G401.6 (cell line): ENCODE measurements around the gene KIAA0825.
"Not testable (repeated sequence)": the region's sequence is repeated elsewhere in the genome, so short reads cannot be mapped to it uniquely, and the experiment has no call there.

Source experiments
- FAIRE-seq: peaks from 2 replicates; lab custom pipeline; 2012; peaks lifted over from hg19 to GRCh38; lab: Jason Lieb, UNC

The KIAA0825 gene

DNA sequence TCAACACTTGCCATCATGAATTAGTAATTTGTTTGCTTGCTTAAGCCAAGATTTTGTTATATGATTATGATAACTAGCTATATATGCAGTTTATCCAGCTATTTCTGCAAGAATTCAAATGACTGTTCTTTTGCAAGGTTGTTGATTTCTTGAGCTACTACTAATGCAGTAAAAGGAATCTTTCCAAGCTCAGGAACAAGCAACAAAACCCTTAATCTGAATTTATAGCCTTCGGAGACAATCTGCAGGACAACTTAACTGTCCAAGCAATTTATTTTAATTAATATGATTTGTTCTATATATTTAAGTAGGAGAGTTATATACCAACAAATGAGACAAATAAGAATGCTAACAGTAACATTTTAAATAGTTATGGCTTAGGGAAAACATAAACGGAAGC, 450.3 kb downstream of the KIAA0825 start:
- FAIRE-seq, result no peak

DNA sequence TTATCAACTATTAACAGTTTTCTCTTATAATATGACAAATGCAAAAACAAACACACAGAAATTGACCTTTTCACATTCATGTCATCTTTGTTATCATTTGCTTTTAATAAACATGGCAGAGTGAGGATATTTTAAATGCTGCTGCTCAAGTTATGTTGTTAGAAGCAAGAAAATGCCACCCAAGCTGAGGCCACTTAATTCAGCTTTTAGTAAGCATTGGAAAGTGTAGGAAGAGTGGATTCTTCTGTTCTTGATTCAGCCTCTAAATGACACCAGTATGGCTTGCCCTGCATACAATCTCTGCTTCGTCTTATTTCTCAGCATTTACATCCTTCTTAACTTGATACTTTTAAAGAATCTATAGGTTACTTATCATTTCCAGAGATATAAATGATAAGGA, 456.6 kb downstream of the KIAA0825 start:
- FAIRE-seq, result no peak

DNA sequence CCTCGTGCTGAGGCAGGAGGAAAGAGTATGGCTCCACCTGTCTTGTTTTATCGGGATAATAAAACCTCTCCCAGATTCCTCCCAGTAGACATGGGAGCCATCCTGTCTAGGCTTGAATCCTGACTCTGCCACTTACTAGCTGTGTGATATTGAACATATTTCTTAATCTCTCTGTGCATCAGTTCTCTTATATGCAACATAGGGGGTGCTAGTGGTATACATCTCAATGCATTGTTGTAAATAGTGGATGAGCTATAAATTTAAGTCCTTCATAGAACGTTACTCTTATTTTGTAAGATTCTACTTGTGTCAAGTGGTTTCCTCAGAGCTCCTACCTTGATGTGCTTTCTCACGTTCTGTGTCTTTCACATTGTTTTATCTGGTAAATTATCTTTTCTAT, 459.3 kb downstream of the KIAA0825 start:
- no peak for FAIRE-seq

DNA sequence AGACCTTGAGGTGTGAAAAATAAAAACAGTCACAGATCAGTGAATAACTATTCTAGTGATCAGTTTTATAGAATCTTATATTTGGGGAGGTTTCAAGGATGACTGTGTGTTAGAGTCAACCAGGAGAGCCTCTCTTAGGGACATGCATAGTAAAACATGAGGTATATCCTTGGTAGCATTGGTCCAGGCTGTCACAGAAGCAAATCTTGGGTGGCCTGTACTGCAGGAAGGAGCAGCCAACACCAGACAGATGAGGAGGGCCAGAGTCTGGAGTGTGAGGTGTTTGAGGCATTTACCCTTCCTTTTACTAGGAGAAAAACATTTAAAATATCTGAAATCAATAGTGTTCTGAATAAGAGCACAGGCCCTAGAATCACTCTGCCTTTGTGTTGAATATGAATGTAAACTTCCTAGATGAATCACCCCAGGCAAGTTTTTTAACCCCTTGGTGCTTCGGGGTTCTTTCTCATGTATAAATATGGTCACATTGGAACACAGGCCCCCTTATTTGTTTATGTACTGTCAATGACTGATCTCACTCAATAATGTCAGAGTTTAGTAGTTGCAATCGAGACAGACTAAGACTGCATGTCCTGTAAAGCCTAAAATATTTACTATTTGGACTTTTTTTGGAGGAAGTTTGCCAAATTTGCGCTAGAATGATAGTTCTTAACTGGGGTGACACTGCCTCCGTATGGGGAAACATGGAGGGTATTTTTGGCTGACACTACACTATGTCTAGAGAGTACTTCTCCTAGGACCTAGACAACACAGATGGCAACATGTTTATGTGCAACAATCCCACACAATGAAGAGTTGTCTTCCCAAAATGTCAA, 460.5 kb downstream of the KIAA0825 start:
- no peak for FAIRE-seq

DNA sequence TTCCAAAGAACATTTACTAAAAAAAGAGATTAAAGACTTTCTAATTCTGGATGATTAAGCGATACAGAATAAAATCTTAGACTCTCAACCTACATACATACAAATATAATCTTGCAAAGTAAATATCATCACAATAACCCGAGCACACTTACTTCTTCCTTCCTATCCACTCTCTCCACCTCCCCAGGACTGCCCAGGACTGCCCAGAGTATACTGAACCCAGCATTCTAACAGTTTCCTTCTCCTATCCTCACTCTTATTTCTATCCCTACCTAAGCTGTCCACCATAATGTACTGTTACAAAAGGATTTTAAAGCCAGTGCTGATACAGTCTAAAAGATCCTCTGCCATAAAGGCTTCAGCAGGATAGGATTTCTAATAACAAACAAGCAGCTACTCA, 463.7 kb downstream of the KIAA0825 start:
- no peak for FAIRE-seq

DNA sequence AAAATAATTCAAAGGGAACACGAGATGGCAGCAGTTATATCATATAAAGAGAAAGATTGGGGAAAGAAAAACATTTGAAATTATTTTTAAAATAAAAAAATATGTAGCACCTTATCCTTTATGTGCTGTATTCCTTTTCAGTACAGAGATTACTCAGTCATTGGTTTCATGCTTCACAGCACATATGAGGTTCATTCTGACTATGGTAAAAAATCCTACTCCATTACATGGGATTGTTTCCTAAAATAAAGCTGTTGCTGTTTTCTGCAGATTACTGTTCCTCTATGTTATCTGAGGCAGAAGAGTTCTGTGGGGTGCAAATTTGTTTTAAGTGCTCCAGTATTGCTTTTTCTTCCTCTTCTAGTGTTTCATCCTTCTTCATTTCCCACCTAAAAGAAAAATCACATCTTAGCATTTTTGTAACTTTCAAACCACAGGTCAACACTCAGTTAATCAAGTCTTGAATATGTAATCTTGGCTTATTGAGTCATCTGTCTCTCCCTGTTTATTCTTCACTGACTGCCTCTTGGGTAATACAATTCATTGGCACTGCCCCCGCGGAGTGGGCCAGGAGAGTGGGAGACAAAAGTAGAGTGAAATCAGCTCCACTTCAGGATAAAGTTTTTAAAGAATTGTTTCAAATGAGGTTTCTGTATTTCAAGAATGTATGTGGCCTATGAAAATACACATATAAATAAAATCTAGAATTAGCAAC, 464.5 kb downstream of the KIAA0825 start:
- FAIRE-seq, result no peak

DNA sequence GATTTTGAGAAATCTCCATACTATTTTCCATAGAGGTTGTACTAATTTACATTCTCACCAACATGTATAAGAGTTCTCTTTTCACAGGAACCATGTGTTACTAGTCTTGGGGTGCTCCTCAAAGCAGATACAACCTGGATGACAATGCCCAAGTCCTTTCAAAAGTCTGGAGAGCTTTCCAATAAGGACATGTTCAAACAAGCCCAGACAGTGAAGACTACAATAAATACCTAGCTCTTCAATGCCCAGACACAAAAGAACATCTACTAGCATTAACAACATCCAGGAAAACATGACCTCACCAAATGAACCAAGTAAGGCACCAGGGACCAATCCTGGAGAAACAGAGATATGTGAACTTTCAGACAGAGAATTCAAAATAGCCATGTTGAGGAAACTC, 474.8 kb downstream of the KIAA0825 start:
- FAIRE-seq, result not testable (repeated sequence)

DNA sequence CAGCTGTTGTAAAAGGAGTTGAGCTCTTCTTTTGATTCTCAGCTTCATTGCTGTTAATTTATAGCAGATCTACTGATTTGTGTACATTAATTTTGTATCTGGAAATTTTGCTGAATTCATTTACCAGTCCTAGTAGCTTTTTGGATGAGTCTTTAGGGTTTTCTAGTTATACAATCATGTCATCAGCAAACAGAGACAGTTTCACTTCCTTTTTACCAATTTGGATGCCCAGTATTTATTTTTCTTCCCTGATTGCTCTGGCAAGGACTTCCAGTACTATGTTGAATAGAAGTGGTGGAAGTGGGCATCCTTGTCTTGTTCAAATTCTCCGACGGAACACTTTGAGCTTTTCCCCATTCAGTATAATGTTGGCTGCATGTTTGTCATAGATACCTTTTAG, 478.1 kb downstream of the KIAA0825 start:
- FAIRE-seq, result no peak

DNA sequence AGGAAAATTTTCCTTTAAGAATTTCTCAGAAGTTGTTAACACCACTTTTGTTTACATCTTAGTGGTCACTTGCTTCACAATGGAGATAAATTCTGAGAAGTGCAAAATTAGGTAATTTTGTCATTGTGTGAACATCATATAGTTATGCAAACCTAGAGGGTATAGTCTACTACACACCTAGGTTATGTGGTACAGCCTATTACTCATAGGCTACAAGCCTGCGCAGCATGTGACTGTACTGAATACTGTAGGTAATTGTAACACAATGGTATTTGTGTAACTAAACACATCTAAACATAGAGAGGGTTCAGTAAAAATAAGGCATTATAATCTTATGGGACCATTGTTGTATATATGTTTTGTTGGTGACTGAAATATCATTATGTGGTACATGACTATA, 488.3 kb downstream of the KIAA0825 start:
- FAIRE-seq, result no peak

DNA sequence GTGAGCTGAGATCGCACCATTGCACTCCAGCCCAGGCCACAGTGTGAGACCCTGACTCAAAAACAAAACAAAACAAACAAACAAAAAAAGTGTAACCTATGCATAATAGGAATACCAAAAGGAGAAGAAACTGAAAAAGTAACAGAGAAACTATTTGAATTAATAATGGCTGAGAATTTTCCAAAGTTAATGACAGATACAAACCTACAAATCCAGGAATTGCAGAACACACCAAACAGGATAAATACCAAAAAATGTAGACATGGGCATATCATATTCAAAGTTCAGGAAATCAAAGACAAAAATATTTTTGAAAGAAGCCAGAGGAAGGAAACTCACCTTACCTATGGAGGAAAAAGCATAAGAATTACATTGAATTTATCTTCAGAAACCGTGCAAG, 493.3 kb downstream of the KIAA0825 start:
- no peak for FAIRE-seq

DNA sequence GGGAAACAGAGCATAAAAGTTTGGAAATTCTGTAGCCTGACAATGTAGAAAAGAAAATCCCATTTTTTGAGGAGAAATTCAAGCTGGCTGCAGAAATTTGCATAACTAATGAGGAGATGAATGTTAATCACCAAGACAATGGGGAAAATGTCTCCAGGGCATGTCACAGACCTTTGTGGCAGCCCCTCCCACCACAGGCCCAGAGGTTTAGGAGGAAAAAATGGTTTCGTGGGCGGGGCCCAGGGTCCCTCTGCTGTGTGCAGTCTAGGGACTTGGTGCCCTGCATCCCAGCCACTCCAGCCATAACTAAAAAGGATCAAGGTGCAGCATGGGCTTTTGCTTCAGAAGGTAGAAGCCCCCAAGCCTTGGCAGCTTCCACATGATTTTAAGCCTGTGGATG, 502.1 kb downstream of the KIAA0825 start:
- not testable (repeated sequence) for FAIRE-seq

DNA sequence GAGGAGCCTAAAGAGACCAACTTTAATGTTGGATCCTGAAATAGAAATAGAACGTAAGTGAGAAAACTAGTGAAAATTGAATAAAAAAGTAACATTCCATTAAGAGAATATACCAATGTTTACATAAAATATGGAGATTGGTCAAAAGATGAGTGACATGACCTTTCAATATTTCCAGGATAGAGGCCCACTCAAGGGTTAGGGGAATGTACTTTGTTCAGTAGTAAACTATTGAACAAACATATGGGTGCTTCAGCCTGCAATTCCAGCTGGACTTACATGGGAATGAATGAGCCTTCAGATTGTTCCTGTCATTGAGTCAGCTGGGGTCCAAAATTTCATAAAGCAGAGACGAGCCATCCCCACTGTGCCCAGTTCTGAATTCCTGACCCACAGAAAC, 505.3 kb downstream of the KIAA0825 start:
- FAIRE-seq, result no peak

DNA sequence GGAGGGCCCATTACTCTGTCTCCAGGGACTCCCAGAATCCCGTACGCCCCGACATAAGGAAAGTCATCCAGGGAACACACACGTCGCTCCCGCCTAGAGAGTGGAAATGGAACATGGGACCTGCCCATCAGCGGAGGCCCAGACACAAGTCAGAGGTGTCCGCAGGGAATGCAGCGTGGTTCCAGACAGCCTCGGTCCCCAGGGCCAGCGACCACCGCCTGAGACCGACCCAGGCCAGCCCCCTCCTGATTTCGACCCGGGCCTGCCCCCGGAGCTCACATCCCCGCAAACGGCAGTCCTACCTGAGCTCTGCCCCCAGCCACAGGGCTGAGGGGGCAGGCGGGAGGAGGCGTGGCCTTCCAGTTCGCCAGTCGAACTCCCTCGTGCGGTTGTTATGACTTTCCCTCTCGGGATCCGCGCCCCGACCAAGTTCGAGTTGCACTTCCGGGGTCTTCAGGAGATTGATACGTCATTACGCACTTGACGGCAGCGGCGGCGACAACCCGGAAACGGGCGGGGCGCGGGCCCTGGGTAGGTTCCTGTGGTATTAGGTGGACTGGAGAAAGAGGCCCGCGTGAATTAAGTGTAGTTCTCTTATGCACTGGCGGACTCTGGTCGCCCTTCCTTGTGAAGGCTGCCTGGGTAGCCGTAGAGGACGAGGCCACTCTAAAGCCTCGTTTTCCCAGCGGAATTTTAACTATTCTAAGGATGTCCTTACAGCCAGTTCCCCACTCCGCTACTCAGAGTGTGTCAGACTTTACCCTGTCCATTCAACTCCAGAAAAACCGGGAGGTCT, 507.0 kb downstream of the KIAA0825 start:
- peak; percentile 98 for FAIRE-seq

DNA sequence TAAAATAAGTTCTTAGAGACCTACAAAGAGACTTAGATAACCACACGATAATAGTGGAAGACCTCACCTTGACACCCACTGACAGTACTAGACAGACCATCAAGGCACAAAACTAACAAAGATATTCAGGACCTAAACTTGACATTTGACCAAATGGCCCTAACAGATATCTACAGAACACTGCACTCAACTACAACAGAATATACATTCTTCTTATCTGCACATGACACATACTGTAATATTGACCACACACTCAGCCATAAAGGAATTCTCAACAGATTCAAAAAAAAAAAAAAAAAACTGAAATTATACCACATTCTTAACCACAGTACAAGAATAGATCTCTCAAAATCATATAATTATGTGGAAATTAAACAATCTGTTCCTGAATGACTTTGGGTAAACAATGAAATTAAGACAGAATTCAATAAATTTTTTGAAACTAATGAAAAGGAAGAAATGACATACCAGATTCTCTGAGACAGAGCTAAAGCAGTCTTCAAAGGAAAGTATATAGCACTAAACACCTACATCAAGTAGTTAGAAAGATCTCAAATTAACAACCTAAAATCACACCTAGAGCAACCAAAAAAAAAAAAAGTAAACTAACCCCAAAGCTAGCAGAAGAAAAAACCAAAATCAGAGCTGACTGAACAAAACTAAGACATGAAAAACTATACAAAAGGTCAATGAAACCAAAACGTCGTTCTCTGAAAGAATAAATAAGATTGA, 514.7 kb downstream of the KIAA0825 start:
- no peak for FAIRE-seq
